Gastroesophageal sphincter (tissue), 4 donors: Measurements from ENCODE around the gene SPATA31E1. TPM values are rescaled to one million over a fixed set of nuclear protein-coding genes. Genes with fewer than 3 reads are reported as not detected.

Experiments used
- ATAC-seq: fragments of 150-250 bp; one replicate; pipeline ENCODE4 v1.9.1; 2016; ENCODE audit warnings: mild to moderate bottlenecking, moderate library complexity
- H3K27ac ChIP-seq, 4 donors: fragments of 200-600 bp; sonication (generic) in 3 of 4; 1 replicate in 3 of 4; 2 replicates in 1 of 4; pipeline ENCODE4 v1.5.1; 2016 to 2019
- H3K27me3 ChIP-seq: fragments of 200-600 bp; sonication (generic); one replicate; pipeline ENCODE4 v1.5.1; 2019
- H3K36me3 ChIP-seq, 2 donors: fragments of 200-600 bp; sonication (generic); one replicate each; pipeline ENCODE4 v1.5.1; 2019; ENCODE audit warnings: control low read depth in 1 of 2
- H3K4me1 ChIP-seq, 3 donors: fragments of 200-600 bp; sonication (generic); 1 replicate in 2 of 3; 2 replicates in 1 of 3; pipeline ENCODE4 v1.5.1; 2016 to 2019; ENCODE audit warnings: control low read depth in 2 of 3
- H3K4me3 ChIP-seq, 2 donors: fragments of 200-600 bp; sonication (generic); one replicate each; pipeline ENCODE4 v1.5.1; 2019; ENCODE audit warnings: mild to moderate bottlenecking in 1 of 2, moderate library complexity in 1 of 2
- H3K9me3 ChIP-seq, 3 donors: fragments of 200-600 bp; sonication (generic); one replicate each; pipeline ENCODE4 v1.5.1; 2017 to 2019; ENCODE audit warnings: control low read depth in 2 of 3
- EP300 ChIP-seq: sonication (generic); formaldehyde crosslinking; IDR thresholded peaks from one replicate; pipeline ENCODE4 v1.6.1; 2017; ENCODE audit warnings: antibody characterized with exemption, mild to moderate bottlenecking
- POLR2A ChIP-seq, 2 donors: fragments of 450-650 bp; IDR thresholded peaks; one replicate each; pipeline ENCODE4 v1.6.1; 2017; ENCODE audit warnings: antibody characterized with exemption in 2 of 2, mild to moderate bottlenecking in 2 of 2, moderate library complexity in 1 of 2
- POLR2AphosphoS5 ChIP-seq: sonication (generic); formaldehyde crosslinking; IDR thresholded peaks from one replicate; pipeline ENCODE4 v1.6.1; 2017; ENCODE audit warnings: antibody characterized with exemption
- WGBS, 2 donors: methylation state at CpG; one replicate each; pipeline ENCODE4 v1.1.5; 2018; ENCODE audit warnings: low coverage in 1 of 2; 5-methylcytosine and 5-hydroxymethylcytosine counted together
- total RNA-seq, 4 donors: library from RNA; depleted of rRNA; stranded (reverse); fragments of >200 nt; gene quantifications; one replicate each; pipeline ENCODE4 v1.1.0, GENCODE V29; 2016
- TF ChIP-seq, protein P1 (sequence below), 4 experiments: fragments of 200-600 bp in 2 of 4; fragments of 450-650 bp in 2 of 4; sonication (generic) in 1 of 4; IDR thresholded peaks; one replicate each; pipeline ENCODE4 v1.5.1; 2017 to 2019; ENCODE audit warnings: antibody characterized with exemption in 4 of 4, mild to moderate bottlenecking in 2 of 4, moderate library complexity in 2 of 4

Gene SPATA31E1
- total RNA-seq: not detected

DNA sequence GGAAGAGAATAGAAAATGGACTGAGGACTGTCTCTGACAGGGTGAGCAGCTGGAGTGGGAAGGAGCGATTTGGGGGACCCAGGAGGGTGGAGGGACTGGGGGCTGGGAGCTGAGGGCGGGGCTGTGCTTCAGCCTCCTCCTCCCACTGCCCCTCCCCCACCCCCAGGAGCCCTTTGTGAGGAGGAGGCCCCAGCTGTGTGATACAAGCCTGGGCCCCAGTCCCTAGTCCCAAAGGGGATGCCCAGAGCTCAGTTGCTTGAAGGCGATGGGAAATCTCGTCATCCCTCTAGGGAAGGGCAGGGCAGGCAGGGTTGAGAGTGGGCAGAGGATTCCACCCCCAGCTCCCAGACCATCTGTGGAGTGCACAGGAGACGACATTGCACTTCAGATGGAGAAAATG is at the start of gene SPATA31E1:
SPATA31E1 (plus strand) TSS at position 251 of the 400 bp plus-strand sequence; CDS start at position 266, 15 bp downstream.
- Histone ChIP-seq H3K9me3 (peaks cover 0 to 4% (median 0%) of the 10 kb centered on the region in 3 donors), H3K27ac (no peak within 1 kb of the TSS), H3K4me1 (no peaks in the 10 kb centered on the region), H3K27me3 (no peaks in the 10 kb centered on the region), H3K4me3 (no peak within 1 kb of the TSS), H3K36me3 (no peaks in the 10 kb centered on the region)
- WGBS, 2 donors: no CpG with 5 or more reads among the region's 5 CpGs
- no peak for ATAC-seq
- TF ChIP-seq EP300: no peak

- Histone ChIP-seq H3K9me3 (no peaks in the 10 kb centered on the region), H3K27ac (no peak overlapping the region), H3K27me3 (no peaks in the 10 kb centered on the region), H3K4me3 (no peak overlapping the region), H3K36me3 (no peaks in the 10 kb centered on the region), H3K4me1 (peaks cover 0 to 8% (median 0%) of the 10 kb centered on the region in 3 donors)
- 64% methylated on average over 7 of the region's 14 CpGs; no CpG with 5 or more reads in 1 of the 2 donors for WGBS, 2 donors
- no peak for ATAC-seq
- TF ChIP-seq EP300 (no peak), POLR2AphosphoS5 (no peak), POLR2A (IDR thresholded peaks at IDR 0.05) (no peak)
- TF ChIP-seq, protein P1, sequence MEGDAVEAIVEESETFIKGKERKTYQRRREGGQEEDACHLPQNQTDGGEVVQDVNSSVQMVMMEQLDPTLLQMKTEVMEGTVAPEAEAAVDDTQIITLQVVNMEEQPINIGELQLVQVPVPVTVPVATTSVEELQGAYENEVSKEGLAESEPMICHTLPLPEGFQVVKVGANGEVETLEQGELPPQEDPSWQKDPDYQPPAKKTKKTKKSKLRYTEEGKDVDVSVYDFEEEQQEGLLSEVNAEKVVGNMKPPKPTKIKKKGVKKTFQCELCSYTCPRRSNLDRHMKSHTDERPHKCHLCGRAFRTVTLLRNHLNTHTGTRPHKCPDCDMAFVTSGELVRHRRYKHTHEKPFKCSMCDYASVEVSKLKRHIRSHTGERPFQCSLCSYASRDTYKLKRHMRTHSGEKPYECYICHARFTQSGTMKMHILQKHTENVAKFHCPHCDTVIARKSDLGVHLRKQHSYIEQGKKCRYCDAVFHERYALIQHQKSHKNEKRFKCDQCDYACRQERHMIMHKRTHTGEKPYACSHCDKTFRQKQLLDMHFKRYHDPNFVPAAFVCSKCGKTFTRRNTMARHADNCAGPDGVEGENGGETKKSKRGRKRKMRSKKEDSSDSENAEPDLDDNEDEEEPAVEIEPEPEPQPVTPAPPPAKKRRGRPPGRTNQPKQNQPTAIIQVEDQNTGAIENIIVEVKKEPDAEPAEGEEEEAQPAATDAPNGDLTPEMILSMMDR (IDR thresholded peaks at IDR 0.05): no peak
Measured at GRCh38 chr9:87834357-87834756, 48.3 kb upstream of the SPATA31E1 start.

DNA sequence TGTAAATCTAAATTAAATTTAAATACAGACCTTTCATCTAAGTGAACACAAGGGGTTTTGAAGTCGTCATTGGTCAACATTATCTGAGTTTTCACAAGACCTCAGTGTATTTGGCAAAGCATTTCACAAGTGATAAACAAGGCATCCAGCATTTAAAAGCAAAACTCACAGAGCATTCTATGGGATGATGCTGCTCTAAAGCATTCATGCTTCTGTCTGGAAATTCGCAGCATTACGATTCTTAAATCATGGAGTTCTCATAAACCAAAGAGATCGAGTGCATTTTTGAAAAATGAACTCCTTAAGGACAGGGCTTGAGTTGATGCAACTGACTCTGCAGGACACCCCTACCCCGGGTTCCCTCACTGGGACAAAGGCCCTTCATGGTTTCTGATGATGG is 46.1 kb upstream of the SPATA31E1 start:
- no peaks in the 10 kb centered on the region for H3K27me3 ChIP-seq
- no peak for TF ChIP-seq POLR2AphosphoS5
- TF ChIP-seq, protein P1 (IDR thresholded peaks at IDR 0.05): no peak
- TF ChIP-seq POLR2A (IDR thresholded peaks at IDR 0.05): no peak
- TF ChIP-seq EP300: no peak
- no peak overlapping the region for H3K27ac ChIP-seq
- no peak for ATAC-seq
- peaks cover 0 to 8% (median 0%) of the 10 kb centered on the region in 3 donors for H3K4me1 ChIP-seq
- WGBS, 2 donors: 88 to 95% methylated on average over 5 of the region's 5 CpGs
- no peaks in the 10 kb centered on the region for H3K9me3 ChIP-seq
- no peak overlapping the region for H3K4me3 ChIP-seq
- H3K36me3 ChIP-seq: no peaks in the 10 kb centered on the region

GRCh38 chr9:87836951-87837705 is 45.5 kb upstream of the SPATA31E1 start:
- no peaks in the 10 kb centered on the region for H3K9me3 ChIP-seq
- H3K27me3 ChIP-seq: no peaks in the 10 kb centered on the region
- TF ChIP-seq, protein P1 (IDR thresholded peaks at IDR 0.05): no peak
- no peak for TF ChIP-seq EP300
- no peak for TF ChIP-seq POLR2A (IDR thresholded peaks at IDR 0.05)
- H3K27ac ChIP-seq: no peak overlapping the region
- no peak overlapping the region for H3K4me3 ChIP-seq
- peaks cover 0 to 8% (median 0%) of the 10 kb centered on the region in 3 donors for H3K4me1 ChIP-seq
- ATAC-seq: no peak
- WGBS, 2 donors: 20 to 57% methylated on average over 1 to 2 of the region's 7 CpGs
- no peaks in the 10 kb centered on the region for H3K36me3 ChIP-seq

DNA sequence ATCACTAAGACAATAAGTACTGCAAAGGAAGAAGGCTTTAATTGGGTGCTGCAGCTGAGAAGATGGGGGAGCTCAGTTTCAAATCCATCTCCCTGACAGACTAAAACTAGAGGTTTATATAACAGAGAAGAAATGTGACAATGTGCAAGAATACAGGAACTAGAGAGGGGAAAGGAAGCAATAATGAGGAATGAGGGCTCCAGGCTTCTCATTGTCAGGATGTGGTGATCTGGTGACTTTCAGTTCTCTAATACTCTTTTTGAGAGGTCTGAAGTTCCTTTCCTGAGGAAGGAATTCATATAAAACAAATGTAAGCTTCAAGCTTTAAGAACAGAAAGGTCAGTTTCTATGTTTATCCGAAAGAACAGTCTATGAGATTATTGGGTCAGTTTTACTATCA is 42.5 kb upstream of the SPATA31E1 start:
- Histone ChIP-seq H3K4me1 (peaks cover 0 to 17% (median 0%) of the 10 kb centered on the region in 3 donors), H3K27ac (no peak overlapping the region), H3K36me3 (no peaks in the 10 kb centered on the region), H3K4me3 (no peak overlapping the region), H3K27me3 (no peaks in the 10 kb centered on the region), H3K9me3 (no peaks in the 10 kb centered on the region)
- no peak for ATAC-seq
- 68 to 81% methylated on average over 1 of the region's 1 CpG for WGBS, 2 donors
- no peak for TF ChIP-seq POLR2A (IDR thresholded peaks at IDR 0.05)
- no peak for TF ChIP-seq POLR2AphosphoS5
- TF ChIP-seq EP300: no peak
- TF ChIP-seq, protein P1 (IDR thresholded peaks at IDR 0.05): no peak
